ENCODE data around the gene GMIP. TPM values are rescaled to one million over a fixed set of nuclear protein-coding genes. Genes with fewer than 3 reads are reported as not detected.
"Not testable (repeated sequence)": the region's sequence is repeated elsewhere in the genome, so short reads cannot be mapped to it uniquely, and the experiment has no call there.

Gene GMIP
- total RNA-seq, result 1 to 10 TPM; 1.4 to 2.3 (median 1.8) TPM
- 1 to 10 TPM in 1 of 3 donors, under 1 TPM in 2; 0.51 to 1.1 (median 0.83) TPM for polyA plus RNA-seq
- long read RNA-seq, donor 1, result 0 reads
- long read RNA-seq, donor 2, partial matches to known transcripts, result 0 of 1 reads
- long read RNA-seq, donor 2, other reads (novel, unspliced or antisense), result 0 of 1 reads

- Histone ChIP-seq H3K36me3 (ENCODE audit: insufficient read depth in 1 of 2, low read depth in 1 of 2) (peaks cover 6 to 44% of the 10 kb centered on the region in 2 donors), H3K4me1 (no peaks in the 10 kb centered on the region), H3K4me3 (peak within 1 kb of the TSS; percentile 76), H3K27ac (no peak within 1 kb of the TSS), H3K27me3 (ENCODE audit: insufficient read depth in 3 of 3, low read length in 2 of 3) (peaks cover 0 to 2% (median 0%) of the 10 kb centered on the region in 3 donors), H3K9me3 (no peaks in the 10 kb centered on the region)
- WGBS, 3 donors, result 1 to 2% (median 1%) methylated on average over 25 to 50 of the region's 50 CpGs
- peak; percentile 72 to 82 for DNase-seq
- peak; percentile 65 to 83 (median 73) for ATAC-seq
- intact Hi-C loops (cut with DNase I), result loop anchor here in 1 of 2 donors (2.0 kb wide), 1 partner anchor 111 kb away; no protein-coding TSS in a partner anchor
- TF ChIP-seq CTCF (IDR thresholded peaks at IDR 0.05), result peak; percentile 79
Observed at GRCh38 chr19:19643158-19644053, at the start of gene GMIP. GMIP (minus strand) TSS chr19:19643657; CDS start chr19:19643529, 128 bp downstream.

GRCh38 chr19:19691683-19692082 lies 48.2 kb upstream of the GMIP start:
- Histone ChIP-seq H3K4me1 (no peaks in the 10 kb centered on the region), H3K4me3 (no peak overlapping the region), H3K27ac (no peak overlapping the region), H3K9me3 (peaks cover 3% of the 10 kb centered on the region), H3K27me3 (ENCODE audit: insufficient read depth in 3 of 3, low read length in 2 of 3) (no peaks in the 10 kb centered on the region), H3K36me3 (ENCODE audit: insufficient read depth in 1 of 2, low read depth in 1 of 2) (no peaks in the 10 kb centered on the region)
- ATAC-seq, result no peak
- TF ChIP-seq CTCF (IDR thresholded peaks at IDR 0.05), result no peak
- DNase-seq, result no peak
- WGBS, 3 donors, result 84 to 91% (median 85%) methylated on average over 10 of the region's 10 CpGs
- intact Hi-C loops (cut with DNase I), result no loop called here

GRCh38 chr19:19689023-19689422 lies 45.6 kb upstream of the GMIP start:
- WGBS, 3 donors, result 96 to 97% (median 97%) methylated on average over 10 of the region's 10 CpGs
- intact Hi-C loops (cut with DNase I), result not testable (repeated sequence)

GRCh38 chr19:19687090-19687489 lies 43.6 kb upstream of the GMIP start:
- Histone ChIP-seq H3K4me3 (no peak overlapping the region), H3K27me3 (ENCODE audit: insufficient read depth in 3 of 3, low read length in 2 of 3) (no peaks in the 10 kb centered on the region), H3K9me3 (peaks cover 24% of the 10 kb centered on the region), H3K36me3 (ENCODE audit: insufficient read depth in 1 of 2, low read depth in 1 of 2) (no peaks in the 10 kb centered on the region), H3K4me1 (no peaks in the 10 kb centered on the region), H3K27ac (no peak overlapping the region)
- 89 to 93% (median 90%) methylated on average over 3 of the region's 3 CpGs for WGBS, 3 donors
- ATAC-seq (no peak), DNase-seq (no peak)
- intact Hi-C loops (cut with DNase I), result no loop called here
- TF ChIP-seq CTCF (IDR thresholded peaks at IDR 0.05), result no peak

More at GRCh38 chr19:19689023-19689422, 45.6 kb upstream of the GMIP start:
- not testable (repeated sequence) for H3K4me1 ChIP-seq; H3K27me3 ChIP-seq (ENCODE audit: insufficient read depth in 3 of 3, low read length in 2 of 3); H3K27ac ChIP-seq; DNase-seq; H3K4me3 ChIP-seq; ATAC-seq; H3K36me3 ChIP-seq (ENCODE audit: insufficient read depth in 1 of 2, low read depth in 1 of 2)
- H3K9me3 ChIP-seq, result peaks cover 24% of the 10 kb centered on the region

GRCh38 chr19:19686580-19686979 lies 43.1 kb upstream of the GMIP start:
- intact Hi-C loops (cut with DNase I), result no loop called here
- DNase-seq, result no peak
- 97 to 99% (median 99%) methylated on average over 6 of the region's 6 CpGs for WGBS, 3 donors

GRCh38 chr19:19686119-19686518 lies 42.7 kb upstream of the GMIP start:
- DNase-seq; H3K27ac ChIP-seq; intact Hi-C loops (cut with DNase I); H3K36me3 ChIP-seq (ENCODE audit: insufficient read depth in 1 of 2, low read depth in 1 of 2); ATAC-seq; H3K4me3 ChIP-seq; H3K27me3 ChIP-seq (ENCODE audit: insufficient read depth in 3 of 3, low read length in 2 of 3); H3K4me1 ChIP-seq: not testable (repeated sequence)
- H3K9me3 ChIP-seq, result peaks cover 24% of the 10 kb centered on the region
- WGBS, 3 donors, result 95 to 98% (median 95%) methylated on average over 15 of the region's 15 CpGs

More at GRCh38 chr19:19686580-19686979, 43.1 kb upstream of the GMIP start:
- H3K36me3 ChIP-seq (ENCODE audit: insufficient read depth in 1 of 2, low read depth in 1 of 2), result no peaks in the 10 kb centered on the region
- no peak overlapping the region for H3K27ac ChIP-seq
- no peaks in the 10 kb centered on the region for H3K27me3 ChIP-seq (ENCODE audit: insufficient read depth in 3 of 3, low read length in 2 of 3)
- no peak overlapping the region for H3K4me3 ChIP-seq
- H3K9me3 ChIP-seq, result peaks cover 24% of the 10 kb centered on the region
- no peak for TF ChIP-seq CTCF (IDR thresholded peaks at IDR 0.05)
- ATAC-seq, result no peak
- H3K4me1 ChIP-seq, result no peaks in the 10 kb centered on the region
